Right renal cortex interstitium (tissue), 3 donors: ENCODE data around the gene SAMD5. TPM values are rescaled to one million over a fixed set of nuclear protein-coding genes. Genes with fewer than 3 reads are reported as not detected.
"Not testable (repeated sequence)": the region's sequence is repeated elsewhere in the genome, so short reads cannot be mapped to it uniquely, and the experiment has no call there.

Source experiments
- DNase-seq, 3 donors: peaks; one replicate each; pipeline ENCODE4 v3.0.0-alpha.2; 2013; ENCODE audit warnings: low read depth in 3 of 3, low spot score in 2 of 3
- polyA plus RNA-seq, 3 donors: library from polyadenylated mRNA; unstranded; fragments of 120-200 nt; gene quantifications; one replicate each; pipeline ENCODE4 v1.2.1, GENCODE V29; 2013; ENCODE audit not compliant: insufficient read length in 3 of 3

The SAMD5 gene
- polyA plus RNA-seq, 3 donors, result 12.6 to 14.9 (median 14.4) TPM

GRCh38 chr6:147527197-147527596, 18.7 kb downstream of the SAMD5 start:
- DNase-seq, result no peak

DNA sequence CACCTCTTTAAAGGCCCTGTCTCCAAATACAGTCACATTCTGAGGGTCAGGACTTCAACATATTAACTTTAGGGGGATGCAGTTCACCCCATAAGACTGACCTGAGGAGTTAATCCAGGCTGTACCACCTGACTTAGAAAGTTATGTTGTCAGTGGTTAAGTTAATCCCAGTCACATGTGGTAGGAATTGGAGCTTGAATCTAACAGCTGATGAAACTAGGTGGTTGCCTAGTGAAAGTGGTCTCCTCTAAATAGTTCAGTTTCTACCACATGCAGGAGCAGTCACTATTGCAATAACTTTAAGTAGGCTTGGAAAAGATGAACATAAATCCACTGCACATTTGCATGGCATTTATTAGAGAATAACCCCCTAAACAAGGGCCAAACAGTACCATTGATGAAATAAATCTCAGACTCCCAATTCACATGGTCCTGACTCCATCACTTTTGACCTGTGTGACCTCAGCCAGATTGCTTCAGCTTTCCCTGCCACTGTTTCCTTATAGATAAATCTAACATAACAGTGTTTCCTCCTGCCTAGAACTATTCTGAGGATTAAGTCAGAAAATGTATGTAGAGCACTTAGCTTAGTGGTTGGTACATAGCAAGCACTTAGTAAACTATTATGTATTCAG, 20.1 kb downstream of the SAMD5 start:
- no peak for DNase-seq

- no peak for DNase-seq
Observed at GRCh38 chr6:147530132-147531060, 21.9 kb downstream of the SAMD5 start.

DNA sequence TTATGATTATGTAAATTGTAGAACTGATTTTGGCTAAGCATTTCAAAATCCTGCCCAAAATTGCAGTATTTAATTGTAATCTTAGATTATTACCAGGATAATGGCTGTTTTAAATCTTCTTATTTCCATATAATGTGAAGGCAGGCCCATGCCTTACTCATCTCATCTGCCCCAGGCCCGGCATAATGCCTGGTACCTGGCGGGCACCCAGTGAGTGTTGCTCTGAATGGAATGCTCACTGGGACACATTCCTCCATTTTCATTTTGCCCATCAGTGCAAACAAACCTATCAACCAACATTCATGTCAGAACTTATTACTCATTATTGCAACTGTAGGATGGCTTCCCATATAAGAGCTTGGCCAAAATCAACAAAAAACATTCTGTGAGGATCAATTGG, 22.8 kb downstream of the SAMD5 start:
- DNase-seq, result no peak

DNA sequence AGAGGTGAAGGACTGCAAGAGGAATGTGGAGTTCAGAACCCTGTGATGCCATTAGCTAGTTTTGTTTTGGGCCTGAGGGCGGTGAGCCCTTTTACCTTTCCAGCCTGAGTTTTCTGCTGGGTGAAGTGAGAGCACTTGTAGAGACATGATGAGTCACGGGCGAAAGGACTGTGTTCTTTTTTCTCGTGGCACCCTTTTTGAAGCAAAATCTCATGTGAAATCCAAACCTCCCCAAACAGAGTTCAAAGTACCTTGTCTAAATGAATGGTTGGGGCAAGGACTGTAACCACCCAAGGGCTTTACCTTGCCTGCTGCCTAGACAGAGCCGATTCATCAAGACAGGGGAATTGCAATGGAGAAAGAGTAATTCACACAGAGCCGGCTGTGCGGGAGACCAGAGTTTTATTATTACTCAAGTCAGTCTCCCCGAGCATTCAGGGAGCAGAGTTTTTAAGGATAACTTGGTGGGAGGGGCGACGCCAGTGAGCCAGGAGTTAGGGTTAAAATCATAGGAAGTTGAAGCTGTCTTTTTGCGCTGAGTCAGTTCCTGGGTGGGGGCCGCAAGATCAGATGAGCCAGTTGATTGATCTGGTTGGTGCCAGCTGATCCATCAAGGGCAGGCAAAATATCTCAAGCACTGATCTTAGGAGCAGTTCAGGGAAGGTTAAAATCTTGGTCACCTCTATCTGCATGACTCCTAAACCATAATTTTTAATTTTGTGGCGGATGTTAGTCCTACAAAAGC, 25.8 kb downstream of the SAMD5 start:
- no peak for DNase-seq

DNA sequence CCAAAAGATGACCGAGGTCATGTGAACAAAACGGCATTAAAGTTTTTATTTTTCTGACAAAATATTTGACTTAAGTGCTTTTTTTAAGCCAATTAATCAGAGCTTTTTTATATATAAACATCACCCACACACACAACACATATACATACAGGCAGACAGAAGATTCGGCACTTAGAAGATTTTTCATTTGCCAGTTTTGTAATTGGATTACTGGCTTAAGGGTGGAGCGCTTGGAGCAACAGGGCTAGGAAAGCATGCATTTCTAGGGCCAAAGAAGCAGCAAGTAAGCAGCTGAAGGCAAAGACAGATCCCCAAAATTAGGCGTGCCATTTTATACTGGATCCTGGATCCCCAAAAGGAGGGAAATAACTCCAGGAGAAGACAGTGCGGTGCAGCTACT, 30.3 kb downstream of the SAMD5 start:
- no peak for DNase-seq

- no peak for DNase-seq
Observed at GRCh38 chr6:147540075-147540474, 31.6 kb downstream of the SAMD5 start.

DNA sequence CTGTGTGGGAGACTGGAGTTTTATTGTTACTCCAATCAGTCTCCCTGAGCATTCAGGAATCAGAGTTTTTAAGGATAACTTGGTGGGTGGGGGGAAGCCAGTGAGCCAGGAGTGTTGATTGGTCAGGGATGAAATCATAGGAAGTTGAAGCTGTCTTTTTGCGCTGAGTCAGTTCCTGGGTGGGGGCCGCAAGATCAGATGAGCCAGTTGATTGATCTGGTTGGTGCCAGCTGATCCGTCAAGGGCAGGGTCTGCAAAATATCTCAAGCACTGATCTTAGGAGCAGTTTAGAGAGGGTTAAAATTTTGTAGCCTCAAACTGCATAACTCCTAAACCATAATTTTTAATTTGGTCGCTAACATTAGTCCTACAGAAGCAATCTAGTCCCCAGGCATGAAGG, 33.9 kb downstream of the SAMD5 start:
- not testable (repeated sequence) for DNase-seq

- DNase-seq, result no peak
Observed at GRCh38 chr6:147544420-147544819, 35.9 kb downstream of the SAMD5 start.

GRCh38 chr6:147546501-147547368, 38.2 kb downstream of the SAMD5 start:
- DNase-seq, result no peak

- no peak for DNase-seq
Observed at GRCh38 chr6:147547369-147547902, 38.9 kb downstream of the SAMD5 start.

- DNase-seq, result no peak
Observed at GRCh38 chr6:147548921-147549475, 40.5 kb downstream of the SAMD5 start.

- DNase-seq, result no peak
Observed at GRCh38 chr6:147549531-147549930, 41.0 kb downstream of the SAMD5 start.

GRCh38 chr6:147551976-147552375, 43.5 kb downstream of the SAMD5 start:
- DNase-seq, result no peak

DNA sequence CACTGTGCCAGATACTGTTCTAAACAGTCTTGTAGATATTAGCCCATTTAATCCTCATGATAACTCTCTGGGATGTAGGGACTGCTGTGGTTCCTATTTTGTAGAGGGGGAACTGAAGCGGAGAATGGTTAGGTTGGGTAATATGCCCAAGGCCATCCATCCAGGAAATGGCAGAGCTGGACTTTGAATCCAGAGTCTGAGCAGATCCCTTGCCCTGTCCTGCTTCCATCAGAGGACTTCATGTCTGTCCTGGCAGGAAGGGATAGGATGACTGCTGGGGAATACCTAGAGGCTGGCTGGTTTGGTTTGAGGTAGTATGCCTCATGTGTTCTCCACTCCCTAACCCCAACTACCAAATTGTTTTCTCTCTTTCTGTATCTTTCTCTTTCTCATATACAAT, 44.6 kb downstream of the SAMD5 start:
- DNase-seq, result no peak

GRCh38 chr6:147554281-147554680, 45.8 kb downstream of the SAMD5 start:
- DNase-seq, result no peak

- DNase-seq, result no peak
Observed at GRCh38 chr6:147559006-147559405, 50.5 kb downstream of the SAMD5 start.

GRCh38 chr6:147560670-147561069, 52.2 kb downstream of the SAMD5 start:
- no peak for DNase-seq

DNA sequence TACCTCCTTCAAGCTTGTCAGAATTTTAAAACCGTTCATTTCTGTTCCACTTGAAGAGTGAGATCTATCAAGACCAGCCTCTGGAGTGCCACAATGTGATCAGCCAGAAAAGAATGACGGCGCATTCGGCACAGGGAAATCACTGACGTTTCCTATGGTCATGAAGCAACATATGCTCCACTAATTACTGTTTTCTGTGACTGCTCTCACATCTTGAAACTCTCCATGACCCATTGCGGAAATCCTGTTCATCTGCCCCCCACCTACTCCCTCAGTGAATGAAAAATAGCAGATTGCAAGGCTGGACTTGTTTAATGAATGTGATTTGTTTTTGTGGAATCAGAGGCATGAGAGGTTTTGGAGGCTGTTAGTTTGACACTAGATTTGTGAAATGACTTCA, 53.2 kb downstream of the SAMD5 start:
- no peak for DNase-seq

DNA sequence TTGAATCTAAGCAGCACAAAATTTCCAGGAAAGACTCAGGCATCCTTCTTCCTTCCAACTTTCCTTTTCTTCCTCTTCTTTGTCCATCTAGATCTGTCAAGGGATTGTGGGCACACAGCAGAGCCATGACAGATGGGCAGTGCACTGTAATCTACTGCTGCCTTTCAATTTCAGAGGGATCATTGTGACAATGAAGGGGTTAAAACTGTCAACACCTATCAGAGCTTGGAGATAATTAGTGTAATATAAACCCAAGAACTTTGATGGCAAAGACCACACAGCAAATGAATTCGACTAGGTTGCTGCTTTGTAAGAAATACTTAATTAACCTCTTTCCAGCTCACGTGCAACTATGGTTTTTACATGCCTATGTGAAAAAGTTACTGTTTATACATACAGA, 55.0 kb downstream of the SAMD5 start:
- no peak for DNase-seq
